Measurements from ENCODE around the gene FNDC8. TPM values are rescaled to one million over a fixed set of nuclear protein-coding genes. Genes with fewer than 3 reads are reported as not detected.
A peak's percentile ranks its signal among the peaks of the same experiment; 100 is the strongest.

The FNDC8 gene
- total and polyA plus RNA-seq, 9 of the 15 experiments (the other 6 are each of a cell fraction or from before 2014, with no cell fraction given) = 0.04 TPM; not detected in 8

GRCh38 chr17:35088356-35088880 is 33.0 kb upstream of the FNDC8 start (continued):
- TF ChIP-seq ETS1 (conservative IDR thresholded peaks at IDR 0.05; ENCODE audit: control insufficient read depth, low read depth, low read length) (no peak), SMAD3 (CRISPR knock-in tag; conservative IDR thresholded peaks at IDR 0.05) (no peak), NFRKB (IDR thresholded peaks at IDR 0.05; ENCODE audit: low read depth) (0 out of 2 replicates have a peak, but pooled peaks have one; percentile 68), GATAD2A (IDR thresholded peaks at IDR 0.05) (0 out of 2 replicates have a peak, but pooled peaks have one; percentile 9), MEIS2 (IDR thresholded peaks at IDR 0.05; ENCODE audit: partially characterized antibody) (no peak), NEUROD1 (IDR thresholded peaks at IDR 0.05; ENCODE audit: borderline replicate concordance, low read depth, low read length, partially characterized antibody) (no peak), MCM3 (IDR thresholded peaks at IDR 0.05) (no peak), E2F5 (CRISPR knock-in tag; IDR thresholded peaks at IDR 0.05) (no peak), NRF1 (conservative IDR thresholded peaks at IDR 0.05 in 1 of 2, IDR thresholded peaks at IDR 0.05 in 1 of 2) (0 out of 4 replicates have a peak, but pooled peaks of 1 of the 2 experiments have one; percentile 15), HDAC2 (IDR thresholded peaks at IDR 0.05) (0 out of 2 replicates have a peak, but pooled peaks have one; percentile 33), SMAD4 (CRISPR knock-in tag; conservative IDR thresholded peaks at IDR 0.05) (peak; percentile 48; the same call in 1 of the 2 replicates), ARID3A (IDR thresholded peaks at IDR 0.05; ENCODE audit: borderline replicate concordance, low read depth, low read length) (no peak), NFYB (IDR thresholded peaks at IDR 0.05; ENCODE audit: extremely low read depth, insufficient read length) (no peak), KAT8 (IDR thresholded peaks at IDR 0.05; ENCODE audit: low read depth) (no peak), ZNF24 (IDR thresholded peaks at IDR 0.05) (0 out of 2 replicates have a peak, but pooled peaks have one; percentile 14), FOXP1 (CRISPR knock-in tag; IDR thresholded peaks at IDR 0.05) (no peak), HNRNPLL (IDR thresholded peaks at IDR 0.05; ENCODE audit: low read depth, low read length, poor library complexity, severe bottlenecking) (no peak), ZNF146 (CRISPR knock-in tag; IDR thresholded peaks at IDR 0.05; ENCODE audit: unreplicated experiment) (no peak), RAD51 (IDR thresholded peaks at IDR 0.05; ENCODE audit: borderline replicate concordance, low read depth) (no peak), CBX1 (IDR thresholded peaks at IDR 0.05; ENCODE audit: low read depth) (no peak)
- TF ChIP-seq, protein P1, sequence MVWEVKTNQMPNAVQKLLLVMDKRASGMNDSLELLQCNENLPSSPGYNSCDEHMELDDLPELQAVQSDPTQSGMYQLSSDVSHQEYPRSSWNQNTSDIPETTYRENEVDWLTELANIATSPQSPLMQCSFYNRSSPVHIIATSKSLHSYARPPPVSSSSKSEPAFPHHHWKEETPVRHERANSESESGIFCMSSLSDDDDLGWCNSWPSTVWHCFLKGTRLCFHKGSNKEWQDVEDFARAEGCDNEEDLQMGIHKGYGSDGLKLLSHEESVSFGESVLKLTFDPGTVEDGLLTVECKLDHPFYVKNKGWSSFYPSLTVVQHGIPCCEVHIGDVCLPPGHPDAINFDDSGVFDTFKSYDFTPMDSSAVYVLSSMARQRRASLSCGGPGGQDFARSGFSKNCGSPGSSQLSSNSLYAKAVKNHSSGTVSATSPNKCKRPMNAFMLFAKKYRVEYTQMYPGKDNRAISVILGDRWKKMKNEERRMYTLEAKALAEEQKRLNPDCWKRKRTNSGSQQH (CRISPR knock-in tag; IDR thresholded peaks at IDR 0.05) = no peak
- TF ChIP-seq, protein P2, sequence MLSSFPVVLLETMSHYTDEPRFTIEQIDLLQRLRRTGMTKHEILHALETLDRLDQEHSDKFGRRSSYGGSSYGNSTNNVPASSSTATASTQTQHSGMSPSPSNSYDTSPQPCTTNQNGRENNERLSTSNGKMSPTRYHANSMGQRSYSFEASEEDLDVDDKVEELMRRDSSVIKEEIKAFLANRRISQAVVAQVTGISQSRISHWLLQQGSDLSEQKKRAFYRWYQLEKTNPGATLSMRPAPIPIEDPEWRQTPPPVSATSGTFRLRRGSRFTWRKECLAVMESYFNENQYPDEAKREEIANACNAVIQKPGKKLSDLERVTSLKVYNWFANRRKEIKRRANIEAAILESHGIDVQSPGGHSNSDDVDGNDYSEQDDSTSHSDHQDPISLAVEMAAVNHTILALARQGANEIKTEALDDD (IDR thresholded peaks at IDR 0.05) = peak; percentile 36; the same call in 1 of the 2 replicates
